Astrocyte (in vitro differentiated cells and primary cell): Measurements from ENCODE around the gene CACNA1A. TPM values are rescaled to one million over a fixed set of nuclear protein-coding genes. Genes with fewer than 3 reads are reported as not detected.

Experiments
- DNase-seq: peaks from one replicate; pipeline ENCODE4 v3.0.0-alpha.2; 2010; ENCODE audit warnings: low read depth
- FAIRE-seq: peaks from 2 replicates; lab custom pipeline; 2011; peaks lifted over from hg19 to GRCh38; lab: Jason Lieb, UNC
- H2AFZ ChIP-seq: 2 replicates; pipeline ENCODE4 v1.6.0; 2012; ENCODE audit warnings: low read depth, low read length, inconsistent platforms
- H3K27ac ChIP-seq: 2 replicates; pipeline ENCODE4 v1.5.1; 2011; ENCODE audit warnings: low read depth, low read length, inconsistent platforms
- H3K27me3 ChIP-seq: 2 replicates; pipeline ENCODE4 v1.6.0; 2011; ENCODE audit warnings: low read length, inconsistent platforms; ENCODE audit not compliant: insufficient read depth
- H3K36me3 ChIP-seq: 2 replicates; pipeline ENCODE4 v1.5.1; 2011; ENCODE audit warnings: low read length, inconsistent platforms; ENCODE audit not compliant: insufficient read depth
- H3K4me1 ChIP-seq: 2 replicates; pipeline ENCODE4 v1.5.1; 2011; ENCODE audit warnings: low read length, inconsistent platforms; ENCODE audit not compliant: insufficient read depth
- H3K4me2 ChIP-seq: 2 replicates; pipeline ENCODE4 v1.6.0; 2012; ENCODE audit warnings: low read length, inconsistent platforms
- H3K4me3 ChIP-seq: 2 replicates; pipeline ENCODE4 v1.5.1; 2011; ENCODE audit warnings: low read depth, mild to moderate bottlenecking, low read length, inconsistent platforms; ENCODE audit not compliant: insufficient read depth
- H3K79me2 ChIP-seq: 2 replicates; pipeline ENCODE4 v1.6.0; 2012; ENCODE audit warnings: mild to moderate bottlenecking, low read length, inconsistent platforms; ENCODE audit not compliant: insufficient read depth
- H3K9ac ChIP-seq: 2 replicates; pipeline ENCODE4 v1.6.0; 2012; ENCODE audit warnings: mild to moderate bottlenecking, low read length, inconsistent platforms
- H3K9me3 ChIP-seq: 2 replicates; pipeline ENCODE4 v1.5.1; 2012; ENCODE audit warnings: low read depth, mild to moderate bottlenecking, low read length, inconsistent platforms; ENCODE audit not compliant: insufficient read depth
- H4K20me1 ChIP-seq: 2 replicates; pipeline ENCODE4 v1.6.0; 2012; ENCODE audit warnings: low read length, inconsistent platforms; ENCODE audit not compliant: insufficient read depth
- H3K27ac Mint-ChIP-seq: one replicate; pipeline ENCODE4 v1.8.0; 2021; ENCODE audit warnings: mild to moderate bottlenecking, mixed read lengths; ENCODE audit not compliant: unreplicated experiment
- H3K27me3 Mint-ChIP-seq: one replicate; pipeline ENCODE4 v1.8.0; 2021; ENCODE audit warnings: low read depth, mixed read lengths; ENCODE audit not compliant: unreplicated experiment
- H3K36me3 Mint-ChIP-seq: one replicate; pipeline ENCODE4 v1.8.0; 2021; ENCODE audit warnings: low read depth, mixed read lengths; ENCODE audit not compliant: unreplicated experiment
- H3K4me1 Mint-ChIP-seq: one replicate; pipeline ENCODE4 v1.8.0; 2021; ENCODE audit warnings: low read depth, mixed read lengths; ENCODE audit not compliant: unreplicated experiment
- H3K4me3 Mint-ChIP-seq: one replicate; pipeline ENCODE4 v1.8.0; 2021; ENCODE audit warnings: mild to moderate bottlenecking, moderate library complexity, mixed read lengths; ENCODE audit not compliant: unreplicated experiment
- H3K9me3 Mint-ChIP-seq: one replicate; pipeline ENCODE4 v1.8.0; 2021; ENCODE audit warnings: mild to moderate bottlenecking, mixed read lengths; ENCODE audit not compliant: unreplicated experiment
- EZH2 ChIP-seq: IDR thresholded peaks from 2 replicates; pipeline ENCODE4 v1.6.1; 2012; ENCODE audit warnings: mild to moderate bottlenecking, low read length, inconsistent platforms; ENCODE audit not compliant: insufficient read depth
- total RNA-seq: library from RNA; stranded (reverse); gene quantifications from 2 replicates; pipeline ENCODE4 v1.2.1, GENCODE V29; 2021
- TF ChIP-seq, protein P1 (sequence below): IDR thresholded peaks from 2 replicates; pipeline ENCODE4 v1.5.1; 2011; ENCODE audit warnings: low read depth, mild to moderate bottlenecking, inconsistent platforms, low read length, moderate library complexity; ENCODE audit not compliant: insufficient read depth

CACNA1A gene
- total RNA-seq, 1 donor from 2014 or later = 9.4 TPM

GRCh38 chr19:13553880-13554400 is 47.7 kb upstream of the CACNA1A start:
- Mint-ChIP-seq H3K4me3 (no peak overlapping the region), H3K27me3 (peaks cover 28% of the 10 kb centered on the region), H3K9me3 (no peaks in the 10 kb centered on the region), H3K36me3 (no peaks in the 10 kb centered on the region), H3K27ac (no peak overlapping the region), H3K4me1 (no peaks in the 10 kb centered on the region)
- Histone ChIP-seq H3K27me3 (peaks cover 2% of the 10 kb centered on the region), H4K20me1 (no peaks in the 10 kb centered on the region), H3K4me2 (no peak overlapping the region), H3K9ac (no peak overlapping the region), H3K4me3 (no peak overlapping the region), H3K27ac (no peak overlapping the region), H3K79me2 (no peaks in the 10 kb centered on the region), H3K36me3 (no peaks in the 10 kb centered on the region), H3K4me1 (no peaks in the 10 kb centered on the region), H3K9me3 (no peaks in the 10 kb centered on the region), H2AFZ (no peak overlapping the region)
- no peak for DNase-seq
- TF ChIP-seq EZH2 = no peak
- TF ChIP-seq, protein P1, sequence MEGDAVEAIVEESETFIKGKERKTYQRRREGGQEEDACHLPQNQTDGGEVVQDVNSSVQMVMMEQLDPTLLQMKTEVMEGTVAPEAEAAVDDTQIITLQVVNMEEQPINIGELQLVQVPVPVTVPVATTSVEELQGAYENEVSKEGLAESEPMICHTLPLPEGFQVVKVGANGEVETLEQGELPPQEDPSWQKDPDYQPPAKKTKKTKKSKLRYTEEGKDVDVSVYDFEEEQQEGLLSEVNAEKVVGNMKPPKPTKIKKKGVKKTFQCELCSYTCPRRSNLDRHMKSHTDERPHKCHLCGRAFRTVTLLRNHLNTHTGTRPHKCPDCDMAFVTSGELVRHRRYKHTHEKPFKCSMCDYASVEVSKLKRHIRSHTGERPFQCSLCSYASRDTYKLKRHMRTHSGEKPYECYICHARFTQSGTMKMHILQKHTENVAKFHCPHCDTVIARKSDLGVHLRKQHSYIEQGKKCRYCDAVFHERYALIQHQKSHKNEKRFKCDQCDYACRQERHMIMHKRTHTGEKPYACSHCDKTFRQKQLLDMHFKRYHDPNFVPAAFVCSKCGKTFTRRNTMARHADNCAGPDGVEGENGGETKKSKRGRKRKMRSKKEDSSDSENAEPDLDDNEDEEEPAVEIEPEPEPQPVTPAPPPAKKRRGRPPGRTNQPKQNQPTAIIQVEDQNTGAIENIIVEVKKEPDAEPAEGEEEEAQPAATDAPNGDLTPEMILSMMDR = no peak
- FAIRE-seq = no peak

DNA sequence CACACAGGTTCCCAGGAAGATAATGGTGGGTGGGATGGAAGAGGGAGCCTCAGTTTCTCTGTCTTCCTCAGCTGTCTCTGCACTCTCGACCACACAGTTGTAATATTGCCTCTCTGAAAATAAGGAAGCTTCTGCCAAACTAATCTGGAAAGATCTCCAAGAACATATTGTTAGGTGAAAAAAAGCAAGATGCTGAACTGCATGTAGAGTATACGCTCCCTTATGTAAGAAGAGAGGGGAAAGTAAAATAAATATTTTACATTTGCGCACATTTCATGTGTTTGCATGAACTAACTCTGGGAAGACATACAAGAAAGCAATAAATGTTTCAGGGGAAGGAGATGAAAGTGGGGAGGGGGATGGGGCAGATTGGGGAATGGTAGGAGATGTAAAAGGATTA is 41.9 kb upstream of the CACNA1A start:
- H3K4me2 ChIP-seq = no peak overlapping the region
- H2AFZ ChIP-seq = no peak overlapping the region
- Mint-ChIP-seq H3K4me1 (no peaks in the 10 kb centered on the region), H3K36me3 (no peaks in the 10 kb centered on the region), H3K4me3 (no peak overlapping the region), H3K27me3 (peaks cover 14% of the 10 kb centered on the region), H3K27ac (no peak overlapping the region), H3K9me3 (no peaks in the 10 kb centered on the region)
- H3K4me3 ChIP-seq = no peak overlapping the region
- no peaks in the 10 kb centered on the region for H3K9me3 ChIP-seq
- no peaks in the 10 kb centered on the region for H3K4me1 ChIP-seq
- no peak overlapping the region for H3K27ac ChIP-seq
- FAIRE-seq = no peak
- no peaks in the 10 kb centered on the region for H3K79me2 ChIP-seq
- no peak for DNase-seq
- no peaks in the 10 kb centered on the region for H3K27me3 ChIP-seq
- H4K20me1 ChIP-seq = no peaks in the 10 kb centered on the region
- no peak overlapping the region for H3K9ac ChIP-seq
- no peaks in the 10 kb centered on the region for H3K36me3 ChIP-seq
- no peak for TF ChIP-seq EZH2
- TF ChIP-seq, protein P1 = no peak

- no peaks in the 10 kb centered on the region for H3K36me3 Mint-ChIP-seq
- TF ChIP-seq EZH2 = no peak
- TF ChIP-seq, protein P1 = no peak
- no peak overlapping the region for H2AFZ ChIP-seq
- H3K4me3 Mint-ChIP-seq = peak overlapping the region; percentile 51
- DNase-seq (no peak), FAIRE-seq (no peak)
- no peaks in the 10 kb centered on the region for H4K20me1 ChIP-seq
- no peak overlapping the region for H3K27ac ChIP-seq
- no peaks in the 10 kb centered on the region for H3K27me3 ChIP-seq
- no peak overlapping the region for H3K27ac Mint-ChIP-seq
- H3K4me1 Mint-ChIP-seq = no peaks in the 10 kb centered on the region
- H3K9me3 Mint-ChIP-seq = no peaks in the 10 kb centered on the region
- no peaks in the 10 kb centered on the region for H3K9me3 ChIP-seq
- peaks cover 22% of the 10 kb centered on the region for H3K27me3 Mint-ChIP-seq
- H3K4me1 ChIP-seq = no peaks in the 10 kb centered on the region
- H3K36me3 ChIP-seq = no peaks in the 10 kb centered on the region
- no peak overlapping the region for H3K4me3 ChIP-seq
- no peaks in the 10 kb centered on the region for H3K79me2 ChIP-seq
- H3K9ac ChIP-seq = no peak overlapping the region
- no peak overlapping the region for H3K4me2 ChIP-seq
These were observed 40.8 kb upstream of the CACNA1A start for GRCh38 chr19:13547102-13547501.
